Measurements from ENCODE around the gene SORBS2.

- no peak for TF ChIP-seq CTCF (IDR thresholded peaks at IDR 0.05)
- no peak for TF ChIP-seq POLR2A (IDR thresholded peaks at IDR 0.05)
- no peak for TF ChIP-seq POLR2AphosphoS5 (IDR thresholded peaks at IDR 0.05; ENCODE audit: insufficient read depth in 1 of 2, low read depth in 1 of 2)
These were observed 173.3 kb downstream of the SORBS2 start for GRCh38 chr4:185638548-185639301.
